ENCODE data around the gene FAM20C. TPM values are rescaled to one million over a fixed set of nuclear protein-coding genes. Genes with fewer than 3 reads are reported as not detected.

FAM20C gene
- total RNA-seq, 4 donors from 2014 or later = 15.8 to 20.4 (median 18.7) TPM

DNA sequence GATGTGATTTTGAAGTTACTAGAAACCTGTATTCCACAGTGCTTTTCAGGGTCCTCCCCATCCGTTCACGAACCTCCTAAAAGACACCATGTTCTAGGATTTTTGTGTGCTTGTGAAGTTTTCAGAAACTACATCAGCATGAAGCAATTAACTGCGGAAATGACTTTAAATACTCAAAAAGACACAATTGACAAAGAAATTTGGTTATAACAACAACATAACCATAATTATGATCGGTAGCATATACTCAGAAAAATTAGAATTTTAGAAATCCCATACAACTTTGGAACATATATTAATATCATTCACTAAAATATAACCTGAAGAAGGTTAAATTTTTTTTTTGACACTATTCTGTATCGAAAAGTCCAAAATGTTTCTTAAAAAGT is 43.8 kb upstream of the FAM20C start:
- peak overlapping the region; percentile 95 for H3K27ac ChIP-seq
- H3K4me1 ChIP-seq = peaks cover 15% of the 10 kb centered on the region
- no peaks in the 10 kb centered on the region for H3K27me3 ChIP-seq
- 73% methylated on average over 5 of the region's 5 CpGs for WGBS
- H3K9me3 ChIP-seq = no peaks in the 10 kb centered on the region
- H3K4me3 ChIP-seq = peak overlapping the region; percentile 65
- no peak for DNase-seq (ENCODE audit: low spot score in 2 of 2)
- H3K36me3 ChIP-seq = peaks cover 6% of the 10 kb centered on the region
- TF ChIP-seq POLR2A (IDR thresholded peaks at IDR 0.05) (no peak), EP300 (IDR thresholded peaks at IDR 0.05) (no peak), POLR2AphosphoS5 (IDR thresholded peaks at IDR 0.05) (no peak)
- TF ChIP-seq, protein P1, sequence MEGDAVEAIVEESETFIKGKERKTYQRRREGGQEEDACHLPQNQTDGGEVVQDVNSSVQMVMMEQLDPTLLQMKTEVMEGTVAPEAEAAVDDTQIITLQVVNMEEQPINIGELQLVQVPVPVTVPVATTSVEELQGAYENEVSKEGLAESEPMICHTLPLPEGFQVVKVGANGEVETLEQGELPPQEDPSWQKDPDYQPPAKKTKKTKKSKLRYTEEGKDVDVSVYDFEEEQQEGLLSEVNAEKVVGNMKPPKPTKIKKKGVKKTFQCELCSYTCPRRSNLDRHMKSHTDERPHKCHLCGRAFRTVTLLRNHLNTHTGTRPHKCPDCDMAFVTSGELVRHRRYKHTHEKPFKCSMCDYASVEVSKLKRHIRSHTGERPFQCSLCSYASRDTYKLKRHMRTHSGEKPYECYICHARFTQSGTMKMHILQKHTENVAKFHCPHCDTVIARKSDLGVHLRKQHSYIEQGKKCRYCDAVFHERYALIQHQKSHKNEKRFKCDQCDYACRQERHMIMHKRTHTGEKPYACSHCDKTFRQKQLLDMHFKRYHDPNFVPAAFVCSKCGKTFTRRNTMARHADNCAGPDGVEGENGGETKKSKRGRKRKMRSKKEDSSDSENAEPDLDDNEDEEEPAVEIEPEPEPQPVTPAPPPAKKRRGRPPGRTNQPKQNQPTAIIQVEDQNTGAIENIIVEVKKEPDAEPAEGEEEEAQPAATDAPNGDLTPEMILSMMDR (IDR thresholded peaks at IDR 0.05) = no peak

DNA sequence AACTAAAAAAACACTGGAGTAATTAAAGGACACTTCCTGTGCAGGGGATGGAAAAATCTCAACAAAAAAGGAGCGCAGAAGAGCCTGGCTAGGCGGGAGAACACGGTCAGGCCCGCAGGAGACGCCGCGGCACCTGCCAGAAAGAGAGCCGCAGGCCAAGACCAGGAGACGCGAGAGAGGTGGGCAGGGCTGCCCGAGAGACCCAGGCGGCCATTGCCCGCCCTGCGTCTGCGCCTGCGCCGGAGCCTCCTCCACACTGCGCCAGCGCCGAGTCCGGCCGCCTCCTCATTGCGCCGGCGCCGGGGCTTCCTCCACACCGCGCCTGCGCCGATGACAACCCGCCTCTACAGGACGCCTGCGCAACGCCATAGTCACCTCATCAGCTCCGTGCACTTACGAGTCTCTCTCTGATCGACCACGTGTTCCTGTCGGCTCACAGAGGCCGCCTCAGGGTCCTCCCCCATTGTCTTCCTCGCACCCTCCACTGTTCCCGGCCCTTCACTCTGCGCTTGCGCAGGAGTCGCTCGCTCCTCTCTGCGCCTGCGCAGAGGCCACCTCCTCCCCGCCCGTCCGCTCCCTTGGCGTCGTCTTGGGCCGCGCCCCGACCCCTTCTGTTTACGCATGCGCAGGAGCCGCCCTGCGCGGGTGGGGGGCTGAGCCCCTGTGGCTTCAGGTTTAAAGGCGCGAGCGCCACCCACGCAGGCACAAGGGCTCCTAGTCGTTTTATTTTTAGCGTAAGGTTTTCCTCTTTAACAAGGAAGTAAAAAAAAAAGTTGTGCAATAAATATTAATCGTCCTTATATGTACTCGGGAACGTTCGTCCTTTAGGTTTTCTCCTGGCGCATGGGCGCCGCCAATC is 43.2 kb upstream of the FAM20C start:
- Histone ChIP-seq H3K27ac (peak overlapping the region; percentile 95), H3K4me1 (peaks cover 15% of the 10 kb centered on the region), H3K36me3 (peaks cover 6% of the 10 kb centered on the region), H3K27me3 (no peaks in the 10 kb centered on the region), H3K9me3 (no peaks in the 10 kb centered on the region), H3K4me3 (peak overlapping the region; percentile 65)
- under 1% methylated on average over 74 of the region's 74 CpGs for WGBS
- peak; percentile 98 for DNase-seq (ENCODE audit: low spot score in 2 of 2)
- TF ChIP-seq POLR2A (IDR thresholded peaks at IDR 0.05) = peak in 1 of 2 donors; percentile 73
- TF ChIP-seq POLR2AphosphoS5 (IDR thresholded peaks at IDR 0.05) = peak in 2 of 3 donors; percentile 32 to 69
- TF ChIP-seq, protein P1 (IDR thresholded peaks at IDR 0.05) = peak in 1 of 2 donors; percentile 5
- no peak for TF ChIP-seq EP300 (IDR thresholded peaks at IDR 0.05)

DNA sequence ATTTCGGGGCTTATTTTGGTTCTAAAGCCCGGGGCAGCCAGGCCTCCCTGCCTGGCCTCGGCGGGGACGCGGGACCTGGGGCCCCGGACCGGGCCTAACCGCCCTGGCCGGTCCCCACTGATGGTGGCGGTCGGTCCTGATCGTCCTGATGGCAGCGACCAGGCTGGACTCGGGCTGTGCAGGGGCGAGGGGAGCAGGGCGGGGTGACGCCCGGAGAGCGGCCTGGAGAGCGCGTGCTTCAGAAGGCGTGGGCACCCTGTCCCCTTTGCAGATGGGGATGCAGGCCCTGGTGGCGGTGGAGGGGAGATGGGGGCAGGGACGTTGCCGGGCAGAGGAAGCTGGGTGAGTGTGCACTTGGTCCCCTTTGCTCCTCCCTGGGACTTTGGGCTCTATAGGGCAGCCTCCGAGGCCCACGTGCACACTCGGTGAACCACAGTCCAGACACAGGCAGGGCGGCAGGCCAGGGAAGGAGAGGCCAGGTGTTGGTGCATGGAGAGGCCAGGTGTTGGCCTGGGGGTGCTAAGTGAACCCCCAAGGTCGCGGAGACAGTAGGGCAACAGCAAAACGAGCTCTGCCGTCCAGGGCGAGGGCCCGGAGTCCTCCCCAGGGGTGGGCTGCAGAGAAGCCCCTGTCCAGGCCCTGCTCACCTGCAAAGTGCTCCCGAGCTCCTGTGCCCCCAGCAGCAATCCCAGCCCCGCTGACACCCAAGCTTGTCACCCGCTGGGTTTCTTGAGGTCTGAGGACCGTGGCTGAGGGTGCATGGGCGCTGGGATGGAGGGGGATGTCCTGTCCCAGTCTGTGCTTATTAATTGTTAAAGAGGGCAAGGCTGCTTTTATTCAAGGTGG is 42.4 kb upstream of the FAM20C start:
- TF ChIP-seq, protein P1 (IDR thresholded peaks at IDR 0.05) = no peak
- TF ChIP-seq EP300 (IDR thresholded peaks at IDR 0.05) = no peak
- TF ChIP-seq POLR2A (IDR thresholded peaks at IDR 0.05) = no peak
- no peak for TF ChIP-seq POLR2AphosphoS5 (IDR thresholded peaks at IDR 0.05)
- peaks cover 6% of the 10 kb centered on the region for H3K36me3 ChIP-seq
- DNase-seq (ENCODE audit: low spot score in 2 of 2) = peak; percentile 79 to 83
- peaks cover 15% of the 10 kb centered on the region for H3K4me1 ChIP-seq
- peak overlapping the region; percentile 65 for H3K4me3 ChIP-seq
- no peaks in the 10 kb centered on the region for H3K27me3 ChIP-seq
- peak overlapping the region; percentile 95 for H3K27ac ChIP-seq
- no peaks in the 10 kb centered on the region for H3K9me3 ChIP-seq
- WGBS = 38% methylated on average over 40 of the region's 41 CpGs

DNA sequence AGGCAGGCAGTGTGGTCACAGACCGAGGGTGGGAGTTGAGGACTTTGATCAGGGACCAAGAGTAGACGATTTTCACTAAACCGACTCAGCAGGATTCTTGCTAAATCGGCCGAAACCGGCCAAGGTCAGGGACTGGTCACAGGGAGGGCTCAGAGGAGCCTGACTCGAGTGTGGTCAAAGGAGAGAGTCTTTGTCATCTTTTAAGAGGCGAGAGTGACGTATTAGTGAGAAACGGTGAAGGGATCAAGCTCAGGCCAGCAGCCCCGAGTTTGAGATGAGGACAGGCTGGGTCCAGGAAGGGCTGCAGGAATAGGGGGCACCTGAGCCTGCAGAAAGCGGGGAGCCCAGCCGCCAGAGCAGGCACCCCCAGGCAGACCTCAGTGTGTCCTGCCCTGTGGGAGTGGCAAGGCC is 41.6 kb upstream of the FAM20C start:
- H3K27ac ChIP-seq = no peak overlapping the region
- no peak overlapping the region for H3K4me3 ChIP-seq
- peak; percentile 55 to 64 for DNase-seq (ENCODE audit: low spot score in 2 of 2)
- TF ChIP-seq EP300 (IDR thresholded peaks at IDR 0.05) (no peak), POLR2AphosphoS5 (IDR thresholded peaks at IDR 0.05) (no peak), POLR2A (IDR thresholded peaks at IDR 0.05) (no peak)
- TF ChIP-seq, protein P1 (IDR thresholded peaks at IDR 0.05) = no peak
- H3K9me3 ChIP-seq = no peaks in the 10 kb centered on the region
- H3K4me1 ChIP-seq = peaks cover 15% of the 10 kb centered on the region
- no peaks in the 10 kb centered on the region for H3K27me3 ChIP-seq
- WGBS = 81% methylated on average over 13 of the region's 13 CpGs
- H3K36me3 ChIP-seq = peaks cover 6% of the 10 kb centered on the region

All from suprapubic skin (tissue), 4 donors.